Gastroesophageal sphincter (tissue), 3 donors: ENCODE data around the gene LIMD2.

Source experiments
- CTCF ChIP-seq, 4 experiments: fragments of 200-600 bp in 2 of 4; fragments of 450-650 bp in 2 of 4; sonication (generic) in 1 of 4; IDR thresholded peaks; one replicate each; pipeline ENCODE4 v1.5.1; 2017 to 2019; ENCODE audit warnings: antibody characterized with exemption in 4 of 4, mild to moderate bottlenecking in 2 of 4, moderate library complexity in 2 of 4
- EP300 ChIP-seq: sonication (generic); formaldehyde crosslinking; IDR thresholded peaks from one replicate; pipeline ENCODE4 v1.6.1; 2017; ENCODE audit warnings: antibody characterized with exemption, mild to moderate bottlenecking
- POLR2AphosphoS5 ChIP-seq: sonication (generic); formaldehyde crosslinking; IDR thresholded peaks from one replicate; pipeline ENCODE4 v1.6.1; 2017; ENCODE audit warnings: antibody characterized with exemption

- TF ChIP-seq POLR2AphosphoS5 (no peak), CTCF (IDR thresholded peaks at IDR 0.05) (no peak), EP300 (no peak)
Observed at GRCh38 chr17:63658366-63658765, 41.6 kb downstream of the LIMD2 start.
